Lower leg skin (tissue), 3 donors: ENCODE results near the gene COL6A2.

Experiments
- CTCF ChIP-seq, 3 donors: fragments of 450-650 bp; IDR thresholded peaks; one replicate each; pipeline ENCODE4 v1.5.1; 2016; ENCODE audit warnings: antibody characterized with exemption in 3 of 3, mild to moderate bottlenecking in 3 of 3, moderate library complexity in 2 of 3
- POLR2A ChIP-seq, 2 donors: fragments of 450-650 bp; IDR thresholded peaks; one replicate each; pipeline ENCODE4 v1.6.1; 2016 to 2017; ENCODE audit warnings: antibody characterized with exemption in 2 of 2, mild to moderate bottlenecking in 1 of 2, moderate library complexity in 1 of 2

- TF ChIP-seq CTCF (IDR thresholded peaks at IDR 0.05): no peak
- TF ChIP-seq POLR2A (IDR thresholded peaks at IDR 0.05): no peak
These were observed 11.0 kb downstream of the COL6A2 start for GRCh38 chr21:46108827-46109312.
